ENCODE results near the gene PIP5K1B. TPM values are rescaled to one million over a fixed set of nuclear protein-coding genes. Genes with fewer than 3 reads are reported as not detected.

PIP5K1B gene
- total and polyA plus RNA-seq, 4 donors, result 0.09 to 30.9 (median 0.29) TPM

- TF ChIP-seq NR2F2 (IDR thresholded peaks at IDR 0.05), result no peak
These were observed 57.5 kb downstream of the PIP5K1B start (continued) for GRCh38 chr9:68762570-68762969.

- Histone ChIP-seq H3K9ac (ENCODE audit: low read depth in 1 of 2, low read length in 2 of 2) (no peak overlapping the region), H3K4me1 (ENCODE audit: control insufficient read depth in 4 of 4, insufficient read depth in 4 of 4, low read length in 3 of 4) (no peaks in the 10 kb centered on the region), H3K27ac (ENCODE audit: low read depth in 1 of 2, low read length in 2 of 2) (no peak overlapping the region), H3K9me3 (ENCODE audit: control insufficient read depth in 4 of 4, low read length in 3 of 4) (peaks cover 0 to 2% (median under 1%) of the 10 kb centered on the region in 4 donors), H3K27me3 (ENCODE audit: control insufficient read depth in 4 of 4, insufficient read depth in 4 of 4, low read length in 3 of 4) (no peaks in the 10 kb centered on the region), H3K36me3 (ENCODE audit: control insufficient read depth in 4 of 4, insufficient read depth in 3 of 4, low read depth in 1 of 4, low read length in 3 of 4) (no peaks in the 10 kb centered on the region), H3K4me3 (ENCODE audit: low read depth in 1 of 3, low read length in 3 of 3) (no peak overlapping the region)
- no peak for DNase-seq (ENCODE audit: low spot score)
- 82% methylated on average over 3 of the region's 3 CpGs for WGBS
- TF ChIP-seq FOXA2 (IDR thresholded peaks at IDR 0.05) (no peak), MAX (IDR thresholded peaks at IDR 0.05) (no peak), SP1 (IDR thresholded peaks at IDR 0.05) (no peak), EGR1 (IDR thresholded peaks at IDR 0.05; ENCODE audit: low read depth in 2 of 2) (no peak), HNF4G (IDR thresholded peaks at IDR 0.05) (no peak), CTCF (IDR thresholded peaks at IDR 0.05; ENCODE audit: low read depth, low read length, missing input control) (no peak), RAD21 (IDR thresholded peaks at IDR 0.05) (no peak), REST (IDR thresholded peaks at IDR 0.05) (no peak), NR2F2 (IDR thresholded peaks at IDR 0.05) (no peak), TAF1 (conservative IDR thresholded peaks at IDR 0.05) (no peak), JUND (IDR thresholded peaks at IDR 0.05) (no peak), GABPA (IDR thresholded peaks at IDR 0.05 in 1 of 2, conservative IDR thresholded peaks at IDR 0.05 in 1 of 2) (no peak), RXRA (IDR thresholded peaks at IDR 0.05) (no peak), HNF4A (conservative IDR thresholded peaks at IDR 0.05) (no peak)
These were observed 58.1 kb downstream of the PIP5K1B start for GRCh38 chr9:68763104-68763503.

- H3K9ac ChIP-seq (ENCODE audit: low read depth in 1 of 2, low read length in 2 of 2), result no peak overlapping the region
- H3K36me3 ChIP-seq (ENCODE audit: control insufficient read depth in 4 of 4, insufficient read depth in 3 of 4, low read depth in 1 of 4, low read length in 3 of 4), result no peaks in the 10 kb centered on the region
- 90% methylated on average over 3 of the region's 3 CpGs for WGBS
- no peak for DNase-seq (ENCODE audit: low spot score)
- peaks cover 0 to 3% (median 1%) of the 10 kb centered on the region in 4 donors for H3K27me3 ChIP-seq (ENCODE audit: control insufficient read depth in 4 of 4, insufficient read depth in 4 of 4, low read length in 3 of 4)
- no peaks in the 10 kb centered on the region for H3K9me3 ChIP-seq (ENCODE audit: control insufficient read depth in 4 of 4, low read length in 3 of 4)
- H3K27ac ChIP-seq (ENCODE audit: low read depth in 1 of 2, low read length in 2 of 2), result no peak overlapping the region
- H3K4me1 ChIP-seq (ENCODE audit: control insufficient read depth in 4 of 4, insufficient read depth in 4 of 4, low read length in 3 of 4), result no peaks in the 10 kb centered on the region
- no peak overlapping the region for H3K4me3 ChIP-seq (ENCODE audit: low read depth in 1 of 3, low read length in 3 of 3)
- TF ChIP-seq FOXA2 (IDR thresholded peaks at IDR 0.05) (no peak), TAF1 (conservative IDR thresholded peaks at IDR 0.05) (no peak), HNF4G (IDR thresholded peaks at IDR 0.05) (no peak), JUND (IDR thresholded peaks at IDR 0.05) (no peak), NR2F2 (IDR thresholded peaks at IDR 0.05) (no peak), YY1 (IDR thresholded peaks at IDR 0.05) (no peak), SP1 (IDR thresholded peaks at IDR 0.05) (no peak), GABPA (IDR thresholded peaks at IDR 0.05 in 1 of 2, conservative IDR thresholded peaks at IDR 0.05 in 1 of 2) (no peak), REST (IDR thresholded peaks at IDR 0.05) (no peak), ATF3 (IDR thresholded peaks at IDR 0.05) (no peak), HNF4A (conservative IDR thresholded peaks at IDR 0.05) (no peak), RXRA (IDR thresholded peaks at IDR 0.05) (no peak), MAX (IDR thresholded peaks at IDR 0.05) (no peak), ZBTB33 (IDR thresholded peaks at IDR 0.05) (no peak)
These were observed 63.6 kb downstream of the PIP5K1B start for GRCh38 chr9:68768619-68769018.
